ENCODE data around the gene PITPNC1. TPM values are rescaled to one million over a fixed set of nuclear protein-coding genes. Genes with fewer than 3 reads are reported as not detected.

PITPNC1 gene
- total and polyA plus RNA-seq, 4 donors = 2.3 to 29.6 (median 17.8) TPM

- WGBS, 2 donors = 87 to 89% methylated on average over 7 of the region's 7 CpGs
Observed at GRCh38 chr17:67440277-67441051, 63.4 kb downstream of the PITPNC1 start.

GRCh38 chr17:67441052-67441895 is 64.2 kb downstream of the PITPNC1 start:
- no peaks in the 10 kb centered on the region for H3K9me3 ChIP-seq (ENCODE audit: control insufficient read depth, low read length)
- no peaks in the 10 kb centered on the region for H3K27me3 ChIP-seq (ENCODE audit: control insufficient read depth in 1 of 2, insufficient read depth in 2 of 2, low read length in 1 of 2)
- peak in 1 of 2 donors; percentile 47 for DNase-seq
- no peak for ATAC-seq (ENCODE audit: low FRiP score)
- H3K4me1 ChIP-seq (ENCODE audit: control insufficient read depth in 1 of 2, insufficient read depth in 2 of 2, low read length in 2 of 2) = no peaks in the 10 kb centered on the region
- H3K4me3 ChIP-seq (ENCODE audit: low read length in 2 of 2) = no peak overlapping the region
- 74 to 81% methylated on average over 19 of the region's 19 CpGs for WGBS, 2 donors
- H3K27ac ChIP-seq (ENCODE audit: low read depth in 1 of 2, low read length in 2 of 2) = no peak overlapping the region
- no peaks in the 10 kb centered on the region for H3K36me3 ChIP-seq (ENCODE audit: control insufficient read depth in 1 of 2, insufficient read depth in 2 of 2, low read length in 1 of 2)
- intact Hi-C loops (cut with DNase I) = no loop called here

More at GRCh38 chr17:67440277-67441051, 63.4 kb downstream of the PITPNC1 start:
- no peak for DNase-seq
- Histone ChIP-seq H3K27ac (ENCODE audit: low read depth in 1 of 2, low read length in 2 of 2) (no peak overlapping the region), H3K4me1 (ENCODE audit: control insufficient read depth in 1 of 2, insufficient read depth in 2 of 2, low read length in 2 of 2) (no peaks in the 10 kb centered on the region), H3K27me3 (ENCODE audit: control insufficient read depth in 1 of 2, insufficient read depth in 2 of 2, low read length in 1 of 2) (no peaks in the 10 kb centered on the region), H3K4me3 (ENCODE audit: low read length in 2 of 2) (no peak overlapping the region), H3K9me3 (ENCODE audit: control insufficient read depth, low read length) (no peaks in the 10 kb centered on the region), H3K36me3 (ENCODE audit: control insufficient read depth in 1 of 2, insufficient read depth in 2 of 2, low read length in 1 of 2) (no peaks in the 10 kb centered on the region)
- intact Hi-C loops (cut with DNase I) = no loop called here
- ATAC-seq (ENCODE audit: low FRiP score) = no peak

- H3K4me1 ChIP-seq (ENCODE audit: control insufficient read depth in 1 of 2, insufficient read depth in 2 of 2, low read length in 2 of 2) = no peaks in the 10 kb centered on the region
- H3K36me3 ChIP-seq (ENCODE audit: control insufficient read depth in 1 of 2, insufficient read depth in 2 of 2, low read length in 1 of 2) = no peaks in the 10 kb centered on the region
- ATAC-seq (ENCODE audit: low FRiP score) = no peak
- no peak for DNase-seq
- no peak overlapping the region for H3K27ac ChIP-seq (ENCODE audit: low read depth in 1 of 2, low read length in 2 of 2)
- H3K4me3 ChIP-seq (ENCODE audit: low read length in 2 of 2) = no peak overlapping the region
- intact Hi-C loops (cut with DNase I) = no loop called here
- no peaks in the 10 kb centered on the region for H3K9me3 ChIP-seq (ENCODE audit: control insufficient read depth, low read length)
- 90 to 100% methylated on average over 1 of the region's 1 CpG for WGBS, 2 donors
- no peaks in the 10 kb centered on the region for H3K27me3 ChIP-seq (ENCODE audit: control insufficient read depth in 1 of 2, insufficient read depth in 2 of 2, low read length in 1 of 2)
Observed at GRCh38 chr17:67441896-67442219, 64.8 kb downstream of the PITPNC1 start.

- Histone ChIP-seq H3K4me1 (ENCODE audit: control insufficient read depth in 1 of 2, insufficient read depth in 2 of 2, low read length in 2 of 2) (no peaks in the 10 kb centered on the region), H3K9me3 (ENCODE audit: control insufficient read depth, low read length) (no peaks in the 10 kb centered on the region), H3K27me3 (ENCODE audit: control insufficient read depth in 1 of 2, insufficient read depth in 2 of 2, low read length in 1 of 2) (no peaks in the 10 kb centered on the region), H3K36me3 (ENCODE audit: control insufficient read depth in 1 of 2, insufficient read depth in 2 of 2, low read length in 1 of 2) (no peaks in the 10 kb centered on the region), H3K27ac (ENCODE audit: low read depth in 1 of 2, low read length in 2 of 2) (no peak overlapping the region), H3K4me3 (ENCODE audit: low read length in 2 of 2) (no peak overlapping the region)
- intact Hi-C loops (cut with DNase I) = no loop called here
- WGBS, 2 donors = 48 to 55% methylated on average over 13 of the region's 13 CpGs
- DNase-seq = peak in 1 of 2 donors; percentile 37
- peak; percentile 22 for ATAC-seq (ENCODE audit: low FRiP score)
Observed at GRCh38 chr17:67442787-67443624, 65.9 kb downstream of the PITPNC1 start.

GRCh38 chr17:67443931-67444595 is 67.0 kb downstream of the PITPNC1 start:
- Histone ChIP-seq H3K36me3 (ENCODE audit: control insufficient read depth in 1 of 2, insufficient read depth in 2 of 2, low read length in 1 of 2) (no peaks in the 10 kb centered on the region), H3K27ac (ENCODE audit: low read depth in 1 of 2, low read length in 2 of 2) (no peak overlapping the region), H3K9me3 (ENCODE audit: control insufficient read depth, low read length) (no peaks in the 10 kb centered on the region), H3K27me3 (ENCODE audit: control insufficient read depth in 1 of 2, insufficient read depth in 2 of 2, low read length in 1 of 2) (no peaks in the 10 kb centered on the region), H3K4me3 (ENCODE audit: low read length in 2 of 2) (no peak overlapping the region), H3K4me1 (ENCODE audit: control insufficient read depth in 1 of 2, insufficient read depth in 2 of 2, low read length in 2 of 2) (no peaks in the 10 kb centered on the region)
- DNase-seq (peak in 1 of 2 donors; percentile 11), ATAC-seq (ENCODE audit: low FRiP score) (peak; percentile 60)
- WGBS, 2 donors = 32 to 39% methylated on average over 6 of the region's 6 CpGs
- intact Hi-C loops (cut with DNase I) = no loop called here

GRCh38 chr17:67448449-67448848 is 71.4 kb downstream of the PITPNC1 start:
- WGBS, 2 donors = 97 to 98% methylated on average over 7 of the region's 7 CpGs
- DNase-seq = no peak
- Histone ChIP-seq H3K27me3 (ENCODE audit: control insufficient read depth in 1 of 2, insufficient read depth in 2 of 2, low read length in 1 of 2) (no peaks in the 10 kb centered on the region), H3K4me1 (ENCODE audit: control insufficient read depth in 1 of 2, insufficient read depth in 2 of 2, low read length in 2 of 2) (no peaks in the 10 kb centered on the region), H3K36me3 (ENCODE audit: control insufficient read depth in 1 of 2, insufficient read depth in 2 of 2, low read length in 1 of 2) (no peaks in the 10 kb centered on the region), H3K4me3 (ENCODE audit: low read length in 2 of 2) (no peak overlapping the region), H3K27ac (ENCODE audit: low read depth in 1 of 2, low read length in 2 of 2) (no peak overlapping the region), H3K9me3 (ENCODE audit: control insufficient read depth, low read length) (no peaks in the 10 kb centered on the region)
- ATAC-seq (ENCODE audit: low FRiP score) = no peak
- intact Hi-C loops (cut with DNase I) = no loop called here

GRCh38 chr17:67449065-67449464 is 72.0 kb downstream of the PITPNC1 start:
- no peak overlapping the region for H3K27ac ChIP-seq (ENCODE audit: low read depth in 1 of 2, low read length in 2 of 2)
- no peaks in the 10 kb centered on the region for H3K36me3 ChIP-seq (ENCODE audit: control insufficient read depth in 1 of 2, insufficient read depth in 2 of 2, low read length in 1 of 2)
- H3K4me3 ChIP-seq (ENCODE audit: low read length in 2 of 2) = no peak overlapping the region
- no peaks in the 10 kb centered on the region for H3K9me3 ChIP-seq (ENCODE audit: control insufficient read depth, low read length)
- intact Hi-C loops (cut with DNase I) = no loop called here
- ATAC-seq (ENCODE audit: low FRiP score) (no peak), DNase-seq (no peak)
- H3K27me3 ChIP-seq (ENCODE audit: control insufficient read depth in 1 of 2, insufficient read depth in 2 of 2, low read length in 1 of 2) = no peaks in the 10 kb centered on the region
- H3K4me1 ChIP-seq (ENCODE audit: control insufficient read depth in 1 of 2, insufficient read depth in 2 of 2, low read length in 2 of 2) = no peaks in the 10 kb centered on the region
- 30 to 36% methylated on average over 6 of the region's 6 CpGs for WGBS, 2 donors
